Motor neuron (in vitro differentiated cells): ENCODE data around the gene CAMTA1. TPM values are rescaled to one million over a fixed set of nuclear protein-coding genes. Genes with fewer than 3 reads are reported as not detected.

Experiments used
- ATAC-seq, 8 experiments: fragments of 200-7000 bp; cut with Tn5 transposase; replicated peaks in 6 of 8; 2 replicates each; pipeline ENCODE4 v1.8.0; 2021; ENCODE audit warnings: mild to moderate bottlenecking in 8 of 8, moderate library complexity in 8 of 8
- H3K27ac ChIP-seq, 2 donors: fragments of 250-450 bp; sonication (Bioruptor Pico); 2 replicates each; pipeline ENCODE4 v1.9.0; 2021; ENCODE audit warnings: antibody characterized with exemption in 2 of 2, mild to moderate bottlenecking in 2 of 2, moderate library complexity in 1 of 2
- H3K4me1 ChIP-seq, 2 donors: fragments of 250-450 bp; sonication (Bioruptor Pico); replicated peaks in 1 of 2; 2 replicates each; pipeline ENCODE4 v1.6.1; 2021; ENCODE audit warnings: antibody characterized with exemption in 2 of 2, mild to moderate bottlenecking in 2 of 2, moderate library complexity in 1 of 2
- H3K4me3 ChIP-seq, 5 donors: fragments of 250-450 bp; sonication (Bioruptor Pico); 2 replicates each; pipeline ENCODE4 v1.9.0; 2021; ENCODE audit warnings: antibody characterized with exemption in 5 of 5, mild to moderate bottlenecking in 5 of 5, moderate library complexity in 4 of 5
- WGBS, 10 experiments: fragments of 450-650 bp; shearing (Covaris generic); methylation state at CpG; one replicate each; pipeline ENCODE4 v1.0.0; 2022; 5-methylcytosine and 5-hydroxymethylcytosine counted together
- in situ Hi-C, 9 experiments: fragments of 400-800 bp; cut with MboI; loops; one replicate each; pipeline ENCODE4 v1.15.0; 2021; ENCODE audit warnings: low sequenced_read_pairs in 9 of 9, low pct_unique_long_range_greater_than_20kb in 2 of 9; ENCODE audit not compliant: unreplicated experiment in 9 of 9
- total RNA-seq, 8 experiments: library from RNA; unstranded; fragments of 300-600 nt; gene quantifications; 2 replicates each; pipeline versions ENCODE4 v1.2.3 to v1.2.4, GENCODE V29; 2022

The CAMTA1 gene
- total RNA-seq, 8 experiments from 2014 or later, result 38.5 to 145 (median 77.6) TPM

DNA sequence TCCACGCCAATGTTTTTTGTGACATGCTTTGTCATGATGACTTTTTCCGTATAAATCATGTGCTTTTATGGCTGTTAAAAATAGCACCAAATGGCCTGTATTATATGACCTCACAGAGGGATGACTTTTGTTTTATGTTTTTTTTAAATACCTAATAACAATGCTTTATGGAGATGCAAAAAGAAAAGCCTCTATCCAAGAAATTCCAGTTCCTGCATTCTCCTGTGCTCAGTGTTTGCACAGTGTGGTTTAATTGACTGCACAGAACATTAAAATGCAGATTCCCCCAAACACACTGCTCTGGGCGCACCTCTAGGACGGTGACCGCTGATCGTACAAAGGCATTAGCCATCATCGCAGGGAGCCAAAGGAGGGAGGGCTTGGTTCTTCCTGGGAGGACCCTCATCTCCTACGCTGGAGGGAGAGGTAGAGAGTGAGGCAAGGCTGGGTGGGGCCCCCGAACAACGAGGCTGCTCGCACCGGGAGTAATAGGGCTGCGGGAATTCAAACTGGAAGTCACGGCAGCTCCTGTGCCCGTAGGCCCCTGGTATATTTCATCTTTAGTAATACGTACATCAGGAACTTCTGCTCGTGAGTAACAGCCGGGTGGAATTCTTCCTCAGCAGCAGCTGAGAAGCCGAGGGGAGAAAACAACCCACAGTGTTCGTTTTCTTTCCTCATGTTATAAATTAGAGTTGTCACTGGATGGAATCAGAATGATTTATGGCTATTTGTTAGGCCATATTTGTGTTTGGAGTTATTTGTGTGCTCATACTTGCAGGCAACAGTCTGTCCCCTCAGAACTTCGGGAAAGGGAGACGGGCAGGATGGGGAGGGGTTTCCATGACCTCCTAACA, 465.6 kb downstream of the CAMTA1 start:
- ATAC-seq, result peak in 6 of 8 experiments; percentile 5 to 61 (median 40)
- H3K27ac ChIP-seq, result no peak overlapping the region
- WGBS, 10 experiments, result 56 to 91% (median 82%) methylated on average over 3 to 18 of the region's 22 CpGs
- in situ Hi-C loops, result no loop called here
- no peak overlapping the region for H3K4me3 ChIP-seq
- peaks cover 57 to 65% of the 10 kb centered on the region in 2 donors for H3K4me1 ChIP-seq

DNA sequence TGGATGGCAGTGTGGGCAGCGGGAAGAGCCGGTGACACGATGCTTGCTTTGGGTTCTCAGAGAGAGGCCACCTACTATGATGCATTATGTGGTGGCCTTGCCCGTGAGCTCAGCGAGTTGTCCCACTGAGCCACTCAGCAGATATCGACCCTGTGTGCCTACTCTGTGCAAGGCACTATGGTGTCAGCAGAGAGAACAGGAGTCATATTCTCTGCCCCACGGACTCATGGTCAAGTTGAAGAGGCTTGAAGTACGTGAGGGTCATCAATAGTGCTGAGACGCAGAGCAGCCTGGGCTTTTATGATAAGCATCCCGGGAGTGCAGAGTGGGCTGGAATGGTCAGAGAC, 466.2 kb downstream of the CAMTA1 start:
- no peak overlapping the region for H3K4me3 ChIP-seq
- peaks cover 56 to 65% of the 10 kb centered on the region in 2 donors for H3K4me1 ChIP-seq
- no peak overlapping the region for H3K27ac ChIP-seq
- ATAC-seq, result no peak
- 40 to 94% (median 85%) methylated on average over 1 to 9 of the region's 10 CpGs; no CpG with 5 or more reads in 3 of the 10 experiments for WGBS, 10 experiments
- in situ Hi-C loops, result no loop called here

DNA sequence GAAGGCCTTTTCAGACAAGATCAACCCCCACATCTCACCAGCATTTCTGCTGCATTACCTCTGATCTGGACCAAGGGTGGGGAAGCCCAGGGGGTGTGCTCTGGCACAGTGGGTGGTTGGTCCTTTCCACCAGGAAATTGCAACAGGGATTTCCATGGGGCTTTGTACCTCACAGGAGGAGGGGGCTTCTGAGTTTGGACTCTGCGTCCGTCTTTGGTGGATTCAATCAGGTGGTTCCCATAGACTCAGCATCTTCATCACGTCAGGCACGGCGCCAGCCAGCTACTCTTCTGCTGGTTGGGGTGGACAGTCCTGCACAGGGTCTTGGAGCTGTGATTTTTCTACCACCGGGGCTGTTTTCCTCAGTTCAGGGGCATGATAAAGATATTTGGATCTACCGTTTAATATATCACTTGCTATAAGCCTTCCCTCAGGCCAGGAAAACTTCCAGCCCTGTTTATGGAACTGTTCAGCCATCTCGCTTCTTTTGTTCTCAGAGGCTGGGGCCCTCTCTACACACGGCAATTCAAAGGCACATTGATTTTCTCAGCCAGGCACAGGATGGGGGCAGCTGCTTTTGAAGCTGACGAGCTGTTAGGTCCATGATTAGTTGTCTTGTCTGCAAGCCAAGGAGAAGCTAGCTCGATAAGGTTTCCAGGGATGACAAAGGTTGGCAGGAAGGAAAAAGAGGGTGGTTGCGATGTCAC, 467.3 kb downstream of the CAMTA1 start:
- no peak overlapping the region for H3K4me3 ChIP-seq
- 20 to 74% (median 54%) methylated on average over 2 to 10 of the region's 12 CpGs; no CpG with 5 or more reads in 1 of the 10 experiments for WGBS, 10 experiments
- ATAC-seq, result peak in 5 of 8 experiments; percentile 31 to 71 (median 58)
- in situ Hi-C loops, result no loop called here
- peak overlapping the region; percentile 52 to 64 for H3K27ac ChIP-seq
- peaks cover 48 to 56% of the 10 kb centered on the region in 2 donors for H3K4me1 ChIP-seq

DNA sequence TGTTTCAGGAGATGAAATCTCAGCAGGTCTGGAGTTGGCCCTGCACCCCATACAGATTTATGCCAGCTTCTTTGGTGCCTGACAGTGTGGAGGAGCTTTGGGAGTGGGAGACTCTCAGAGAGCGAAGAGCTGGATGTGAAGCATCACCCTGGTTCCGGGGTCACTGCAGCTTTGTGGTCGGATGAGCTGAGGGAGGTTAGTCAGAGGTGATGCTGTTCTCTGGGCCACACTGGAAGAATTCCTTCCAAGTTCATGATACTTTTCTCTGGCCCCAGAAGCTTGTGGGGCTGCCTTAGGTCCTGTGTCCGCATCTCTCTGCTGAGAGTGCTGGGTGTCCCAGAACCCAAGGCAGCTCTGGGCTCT, 467.8 kb downstream of the CAMTA1 start:
- ATAC-seq, result peak in 1 of 8 experiments; percentile 9
- in situ Hi-C loops, result no loop called here
- Histone ChIP-seq H3K4me3 (no peak overlapping the region), H3K27ac (peak overlapping the region; percentile 52 to 64), H3K4me1 (peaks cover 43 to 51% of the 10 kb centered on the region in 2 donors)
- 0 to 100% (median 78%) methylated on average over 1 to 4 of the region's 4 CpGs; no CpG with 5 or more reads in 4 of the 10 experiments for WGBS, 10 experiments

DNA sequence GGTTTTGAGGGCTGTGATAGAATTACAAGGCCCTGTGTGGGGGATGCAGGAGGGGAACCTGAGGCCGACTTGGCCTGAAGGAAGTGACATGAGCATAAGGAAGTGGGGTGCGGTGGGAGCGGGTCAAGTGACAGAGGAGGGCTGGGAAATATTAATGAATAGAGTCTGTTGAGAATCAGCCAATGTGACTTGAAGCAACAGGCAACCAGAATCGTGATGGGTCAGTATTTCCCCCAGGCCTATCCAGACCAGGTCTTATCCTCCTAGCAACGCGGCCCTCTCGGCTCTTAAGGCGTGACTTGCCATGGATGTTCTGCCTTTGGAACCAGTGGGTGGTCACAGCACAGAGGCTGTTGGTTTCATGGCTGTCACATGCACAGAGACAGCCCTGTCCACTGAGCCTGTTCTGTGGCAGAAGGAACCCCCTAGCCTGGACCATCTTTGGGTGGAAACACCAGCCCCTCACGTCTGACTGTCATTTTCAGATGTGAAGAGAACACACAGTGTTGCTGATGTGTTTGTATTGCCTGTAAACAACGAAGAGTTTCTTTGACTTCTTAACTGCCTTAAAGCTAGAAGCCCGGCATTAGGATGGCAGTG, 468.8 kb downstream of the CAMTA1 start:
- no peak for ATAC-seq
- Histone ChIP-seq H3K4me1 (peaks cover 34 to 46% of the 10 kb centered on the region in 2 donors), H3K4me3 (no peak overlapping the region), H3K27ac (no peak overlapping the region)
- in situ Hi-C loops, result no loop called here
- 71 to 100% (median 95%) methylated on average over 1 to 11 of the region's 11 CpGs; no CpG with 5 or more reads in 3 of the 10 experiments for WGBS, 10 experiments

DNA sequence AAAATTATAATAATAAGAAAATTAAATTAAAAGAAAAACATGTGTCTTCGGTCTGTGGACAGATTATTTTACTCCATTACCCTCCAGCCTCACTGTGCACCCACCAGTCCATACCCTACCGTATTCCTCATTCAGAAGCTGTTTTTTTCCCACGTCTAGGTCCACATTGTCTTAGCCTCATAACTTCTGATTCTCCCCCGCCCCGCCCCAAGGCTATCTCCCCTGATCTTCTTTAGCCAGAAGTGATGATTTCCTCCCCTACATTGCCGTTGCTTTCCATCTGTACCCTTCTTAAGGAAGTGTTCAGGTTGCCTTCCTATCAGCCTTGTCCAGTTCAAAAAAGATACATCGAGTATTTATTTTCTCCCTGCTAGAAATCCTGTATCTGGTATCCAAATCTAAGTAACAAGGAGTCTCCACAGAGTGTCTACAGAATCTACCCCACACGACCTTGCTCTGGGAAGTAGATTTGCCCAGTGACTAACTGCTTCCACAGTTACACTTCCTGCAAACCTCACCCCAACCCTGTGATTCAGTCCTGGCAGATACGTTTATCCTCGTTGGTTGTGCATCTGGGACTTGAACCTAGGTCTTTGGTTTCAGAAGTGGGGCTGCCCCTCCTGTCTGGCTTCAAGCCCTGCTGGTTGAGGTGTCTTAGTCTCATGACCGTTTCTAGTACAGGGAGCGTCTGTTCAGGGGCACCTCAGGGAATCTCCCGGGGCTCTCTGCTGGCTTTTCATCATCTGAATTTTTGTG, 470.2 kb downstream of the CAMTA1 start:
- no peak for ATAC-seq

DNA sequence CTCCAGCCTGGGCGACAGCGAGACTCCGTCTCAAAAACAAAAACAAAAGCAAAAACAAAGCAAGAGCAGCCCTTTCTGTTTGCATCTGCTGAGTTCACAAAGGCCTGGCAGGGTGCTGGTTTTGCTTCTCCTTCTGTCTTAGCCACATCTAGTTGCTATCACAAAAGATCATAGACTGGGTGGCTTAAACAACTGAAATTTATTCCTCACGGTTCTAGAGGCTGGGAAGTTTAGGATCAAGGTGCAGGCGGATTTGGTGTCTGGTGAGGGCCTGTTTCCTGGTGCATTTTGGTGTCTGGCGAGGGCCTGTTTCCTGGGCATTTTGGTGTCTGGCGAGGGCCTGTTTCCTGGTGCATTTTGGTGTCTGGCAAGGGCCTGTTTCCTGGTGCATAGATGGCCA, 471.3 kb downstream of the CAMTA1 start:
- Histone ChIP-seq H3K4me1 (peaks cover 22 to 40% of the 10 kb centered on the region in 2 donors), H3K27ac (no peak overlapping the region), H3K4me3 (no peak overlapping the region)
- in situ Hi-C loops, result no loop called here
- ATAC-seq, result no peak
- 80 to 100% (median 89%) methylated on average over 2 to 7 of the region's 7 CpGs; no CpG with 5 or more reads in 5 of the 10 experiments for WGBS, 10 experiments

More for the DNA sequence above, 470.2 kb downstream of the CAMTA1 start:
- Histone ChIP-seq H3K4me3 (no peak overlapping the region), H3K27ac (no peak overlapping the region), H3K4me1 (peaks cover 33 to 41% of the 10 kb centered on the region in 2 donors)
- 20 to 79% (median 67%) methylated on average over 2 to 10 of the region's 13 CpGs; no CpG with 5 or more reads in 1 of the 10 experiments for WGBS, 10 experiments
- in situ Hi-C loops, result no loop called here

DNA sequence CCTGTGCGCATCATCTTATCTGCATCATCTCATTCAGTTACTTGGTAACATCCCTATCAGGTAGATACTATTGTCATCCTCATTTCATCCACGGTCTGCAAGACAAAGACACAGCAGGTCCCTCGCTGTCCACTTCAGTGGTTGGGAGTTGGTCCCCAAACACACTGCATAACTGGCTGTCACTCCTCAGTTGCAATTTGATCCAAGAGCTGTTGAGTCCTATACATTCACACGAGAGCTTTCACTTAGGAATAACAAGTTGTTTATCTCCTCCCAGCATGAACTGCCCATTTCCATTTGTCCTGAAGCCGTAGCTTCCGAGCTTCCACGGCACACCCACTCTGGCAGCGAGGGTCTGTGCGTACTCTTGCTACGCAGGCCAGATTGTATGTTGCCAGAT, 472.0 kb downstream of the CAMTA1 start:
- ATAC-seq, result no peak
- Histone ChIP-seq H3K4me1 (peaks cover 17 to 33% of the 10 kb centered on the region in 2 donors), H3K27ac (no peak overlapping the region), H3K4me3 (no peak overlapping the region)
- 52 to 68% (median 63%) methylated on average over 3 to 10 of the region's 10 CpGs; no CpG with 5 or more reads in 2 of the 10 experiments for WGBS, 10 experiments
- in situ Hi-C loops, result no loop called here

DNA sequence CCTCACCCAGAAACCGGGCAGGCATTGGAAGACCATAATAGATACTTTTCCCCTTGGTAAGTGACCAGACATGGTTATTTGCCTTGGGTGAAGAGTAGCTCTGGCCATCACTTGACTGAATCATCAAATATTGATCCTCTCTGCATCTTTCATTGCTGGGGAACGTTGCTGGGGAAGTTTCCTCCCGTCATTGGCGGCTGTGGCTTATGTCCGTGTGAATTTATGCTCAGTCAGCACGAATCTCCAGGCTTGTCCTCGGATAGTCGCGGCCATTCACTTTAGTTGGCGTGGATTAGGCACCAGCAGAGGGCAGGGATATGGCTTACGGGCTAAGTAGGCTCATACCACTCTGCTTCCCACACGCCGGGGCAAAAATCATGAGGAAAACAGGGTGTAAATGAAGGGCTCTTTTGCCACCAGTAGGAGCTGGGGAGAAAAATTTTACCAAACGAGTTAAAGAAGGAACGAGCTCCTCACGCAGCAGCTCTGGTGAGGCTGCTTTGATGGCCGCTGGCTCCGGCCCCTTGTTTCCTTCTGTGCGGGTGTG, 473.4 kb downstream of the CAMTA1 start:
- in situ Hi-C loops, result no loop called here
- peaks cover 3 to 18% of the 10 kb centered on the region in 2 donors for H3K4me1 ChIP-seq
- no peak overlapping the region for H3K4me3 ChIP-seq
- ATAC-seq, result peak in 2 of 8 experiments; percentile 15 to 57
- WGBS, 10 experiments, result 81 to 89% (median 89%) methylated on average over 3 to 18 of the region's 19 CpGs; no CpG with 5 or more reads in 5 of the 10 experiments
- no peak overlapping the region for H3K27ac ChIP-seq

DNA sequence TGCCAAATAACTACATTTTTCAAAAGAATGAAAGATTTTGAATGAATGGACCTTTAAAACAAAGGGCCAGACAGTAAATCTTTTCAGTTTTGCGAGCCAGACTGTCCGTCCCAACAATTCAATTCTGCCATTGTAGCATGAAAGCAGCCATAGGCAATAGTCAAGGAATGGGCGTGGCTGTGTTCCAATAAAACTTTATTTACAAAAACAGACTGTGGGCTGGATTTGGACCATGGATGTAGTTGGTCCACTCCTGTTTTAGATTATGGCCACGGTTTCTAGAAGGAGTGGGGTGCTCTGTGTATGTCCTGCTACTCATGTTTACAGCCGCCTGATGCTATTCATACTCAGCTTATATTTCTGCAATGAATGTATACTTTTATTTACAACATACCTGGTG, 474.7 kb downstream of the CAMTA1 start:
- 46 to 100% (median 83%) methylated on average over 2 to 5 of the region's 5 CpGs; no CpG with 5 or more reads in 1 of the 10 experiments for WGBS, 10 experiments
- Histone ChIP-seq H3K27ac (no peak overlapping the region), H3K4me3 (no peak overlapping the region), H3K4me1 (peaks cover 3 to 17% of the 10 kb centered on the region in 2 donors)
- no peak for ATAC-seq
- in situ Hi-C loops, result no loop called here

DNA sequence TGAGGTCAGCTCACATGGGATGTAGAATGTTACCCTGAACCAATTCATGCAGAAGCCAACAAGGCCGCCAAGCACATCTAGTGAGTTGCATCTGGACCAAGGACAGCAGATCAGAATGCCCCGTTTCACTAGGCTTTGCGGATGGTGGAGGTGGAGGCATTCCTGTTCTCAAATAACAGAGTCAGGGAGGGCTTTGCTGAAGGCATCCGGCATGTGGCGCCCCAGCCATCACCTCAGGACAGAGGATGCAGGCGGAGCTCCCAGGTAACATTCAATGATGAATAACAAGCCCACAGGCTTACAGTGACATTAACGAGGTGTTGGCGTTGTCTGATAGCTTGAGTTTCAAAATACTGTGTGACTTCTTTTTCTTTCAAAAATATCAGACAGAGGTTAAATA, 476.2 kb downstream of the CAMTA1 start:
- peaks cover 3 to 17% of the 10 kb centered on the region in 2 donors for H3K4me1 ChIP-seq
- WGBS, 10 experiments, result 33 to 100% (median 83%) methylated on average over 1 to 8 of the region's 8 CpGs; no CpG with 5 or more reads in 3 of the 10 experiments
- no peak for ATAC-seq
- no peak overlapping the region for H3K4me3 ChIP-seq
- in situ Hi-C loops, result no loop called here
- no peak overlapping the region for H3K27ac ChIP-seq

DNA sequence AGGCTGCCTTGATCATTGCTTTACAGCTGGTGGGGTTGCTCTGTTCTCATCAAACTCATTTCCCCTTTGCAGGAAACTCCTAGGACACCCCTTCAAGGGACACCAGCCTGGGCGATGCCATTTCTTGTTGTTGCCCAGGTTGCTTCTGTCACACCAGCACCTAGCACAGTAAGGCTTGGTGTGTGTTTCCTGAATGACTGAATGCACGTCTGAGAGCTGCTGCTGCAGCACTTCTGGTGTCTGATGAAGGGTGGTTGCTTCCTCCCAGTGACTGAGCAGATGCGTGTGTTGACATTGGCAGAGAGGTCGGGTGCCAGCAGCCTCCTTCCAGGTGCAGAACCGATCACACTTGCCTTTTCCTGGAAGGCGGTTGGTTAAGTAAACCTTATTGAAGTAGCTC, 477.4 kb downstream of the CAMTA1 start:
- ATAC-seq, result peak in 1 of 8 experiments; percentile 29
- in situ Hi-C loops, result no loop called here
- Histone ChIP-seq H3K27ac (no peak overlapping the region), H3K4me3 (no peak overlapping the region), H3K4me1 (peaks cover 10 to 17% of the 10 kb centered on the region in 2 donors)
- 20 to 100% (median 80%) methylated on average over 1 to 4 of the region's 6 CpGs; no CpG with 5 or more reads in 4 of the 10 experiments for WGBS, 10 experiments
